K562 (cell line): Measurements from ENCODE around the gene DKC1. TPM values are rescaled to one million over a fixed set of nuclear protein-coding genes. Genes with fewer than 3 reads are reported as not detected.

Experiments
- CEBPG ChIP-seq, 3 experiments: fragments of 200-800 bp in 1 of 3; sonication (Bioruptor generic) in 1 of 3; sonication (generic) in 1 of 3; formaldehyde crosslinking in 1 of 3; IDR thresholded peaks in 2 of 3; conservative IDR thresholded peaks in 1 of 3; 2 replicates each; pipeline versions ENCODE4 v1.6.1 to v1.8.0; 2016 to 2022; ENCODE audit warnings: missing compliant biosample characterization in 2 of 3, missing genetic modification characterization in 2 of 3, mild to moderate bottlenecking in 1 of 3, missing genetic modification reagents in 1 of 3
- CHAMP1 ChIP-seq: fragments of 450-650 bp; IDR thresholded peaks from 2 replicates; pipeline ENCODE4 v1.6.1; 2016; ENCODE audit warnings: mild to moderate bottlenecking
- DPF2 ChIP-seq: fragments of 450-650 bp; IDR thresholded peaks from 2 replicates; pipeline ENCODE4 v1.6.1; 2016
- FOXM1 ChIP-seq, 2 experiments: fragments of 450-650 bp in 1 of 2; sonication (generic) in 1 of 2; formaldehyde crosslinking in 1 of 2; IDR thresholded peaks; 2 replicates each; pipeline versions ENCODE4 v1.6.1 to v1.9.0; 2017 to 2022; ENCODE audit warnings: low read depth in 2 of 2, mild to moderate bottlenecking in 2 of 2, missing genetic modification reagents in 1 of 2, moderate library complexity in 1 of 2
- MECOM ChIP-seq: fragments of 250-450 bp; sonication (Bioruptor Pico); IDR thresholded peaks from 2 replicates; pipeline ENCODE4 v1.8.0; 2022; ENCODE audit warnings: inconsistent platforms
- MYNN ChIP-seq, 2 experiments: sonication (generic); formaldehyde crosslinking in 1 of 2; IDR thresholded peaks; 2 replicates each; pipeline versions ENCODE4 v1.5.0 to v1.6.1; 2016 to 2020; ENCODE audit warnings: antibody characterized with exemption in 1 of 2, missing genetic modification reagents in 1 of 2
- NCOA4 ChIP-seq: fragments of 450-650 bp; IDR thresholded peaks from 2 replicates; pipeline ENCODE4 v1.6.1; 2018; ENCODE audit warnings: mild to moderate bottlenecking; ENCODE audit not compliant: partially characterized antibody
- POLR2AphosphoS5 ChIP-seq: IDR thresholded peaks from 2 replicates; pipeline ENCODE4 v1.6.1; 2011; ENCODE audit warnings: mild to moderate bottlenecking, low read depth, low read length, moderate library complexity; ENCODE audit not compliant: control insufficient read depth, insufficient read depth
- RBM25 ChIP-seq: fragments of 200-400 bp; formaldehyde crosslinking; IDR thresholded peaks from 2 replicates; pipeline ENCODE4 v1.6.1; 2018; ENCODE audit warnings: low read length, low read depth, moderate library complexity; ENCODE audit not compliant: severe bottlenecking
- RBM39 ChIP-seq: fragments of 200-400 bp; formaldehyde crosslinking; optimal IDR thresholded peaks from 2 replicates; pipeline ENCODE3; 2018; ENCODE audit warnings: low read depth, low read length
- REST ChIP-seq, 2 experiments: fragments of 450-650 bp; formaldehyde crosslinking in 1 of 2; IDR thresholded peaks; 2 replicates each; pipeline versions ENCODE4 v1.4.0 to v1.6.1; 2014 to 2020; ENCODE audit warnings: mild to moderate bottlenecking in 2 of 2, borderline replicate concordance in 1 of 2, low read depth in 1 of 2
- SMC3 ChIP-seq: conservative IDR thresholded peaks from 2 replicates; pipeline ENCODE4 v1.6.1; 2011; ENCODE audit warnings: low read depth, low read length, improper control_type of control experiment; ENCODE audit not compliant: insufficient read depth
- SUPT5H ChIP-seq: fragments of 450-650 bp; IDR thresholded peaks from 2 replicates; pipeline ENCODE4 v1.6.1; 2016
- TCF3 ChIP-seq: sonication (generic); formaldehyde crosslinking; IDR thresholded peaks from 2 replicates; pipeline ENCODE4 v1.4.0; 2020; ENCODE audit warnings: mild to moderate bottlenecking, missing genetic modification reagents
- ZNF316 ChIP-seq: fragments of 450-650 bp; IDR thresholded peaks from 2 replicates; pipeline ENCODE4 v1.6.1; 2016
- ZNF699 ChIP-seq: fragments of 250-450 bp; sonication (Bioruptor Pico); IDR thresholded peaks from 2 replicates; pipeline ENCODE4 v1.8.0; 2021; ENCODE audit warnings: mild to moderate bottlenecking, moderate library complexity; ENCODE audit not compliant: insufficient replicate concordance
- ZNF778 ChIP-seq: fragments of 450-650 bp; formaldehyde crosslinking; IDR thresholded peaks from 2 replicates; pipeline ENCODE4 v1.4.0; 2020; ENCODE audit warnings: mild to moderate bottlenecking, moderate library complexity
- polyA plus RNA-seq, 8 experiments: library from polyadenylated mRNA; depleted of rRNA in 4 of 8; stranded (reverse) in 5 of 8; unstranded in 3 of 8; fragments of >200 nt; fragmentation: Nextera tagmentation in 2 of 8; fragmentation: Illumina TruSeq in 1 of 8; extraction: Ambion mirVana in 2 of 8; extraction: Trizol in 1 of 8; gene quantifications; 2 replicates each; pipeline versions ENCODE4 v1.2.1 to v1.2.3, GENCODE V29; 2011 to 2014; ENCODE audit warnings: inconsistent platforms in 1 of 8, missing spikeins in 1 of 8
- total RNA-seq, 7 experiments: library from RNA; depleted of rRNA in 6 of 7; stranded (reverse); fragments of >200 nt in 6 of 7; fragmentation: Illumina TruSeq in 2 of 7; extraction: Trizol in 2 of 7; gene quantifications; 2 replicates each; pipeline versions ENCODE4 v1.2.1 to v1.2.3, GENCODE V29; 2011 to 2021; ENCODE audit warnings: low replicate concordance in 1 of 7

DKC1 gene
- total and polyA plus RNA-seq, 9 of the 15 experiments (the other 6 are each of a cell fraction or from before 2014, with no cell fraction given) = 205 to 313 (median 219) TPM

- TF ChIP-seq SMC3 = peak; percentile 47
- TF ChIP-seq RBM25 = no peak
- peak; percentile 17; the same call in 1 of the 2 replicates for TF ChIP-seq DPF2
- TF ChIP-seq NCOA4 = no peak
- no peak for TF ChIP-seq POLR2AphosphoS5
- TF ChIP-seq REST (IDR thresholded peaks at IDR 0.05; ENCODE audit: borderline replicate concordance) = peak; percentile 60; the same call in 1 of the 2 replicates
- no peak for TF ChIP-seq REST (CRISPR knock-in tag; IDR thresholded peaks at IDR 0.05; ENCODE audit: low read depth)
- peak; percentile 60 for TF ChIP-seq FOXM1 (IDR thresholded peaks at IDR 0.05; ENCODE audit: low read depth)
- TF ChIP-seq FOXM1 (CRISPR knock-in tag; IDR thresholded peaks at IDR 0.05; ENCODE audit: low read depth) = no peak
- 0 out of 2 replicates have a peak, but pooled peaks have one; percentile 3 for TF ChIP-seq TCF3
- TF ChIP-seq MECOM (CRISPR knock-in tag) = no peak
- TF ChIP-seq ZNF699 (CRISPR knock-in tag) = no peak
- peak; percentile 10; the same call in 1 of the 2 replicates for TF ChIP-seq ZNF316
- no peak for TF ChIP-seq ZNF778 (CRISPR knock-in tag)
- TF ChIP-seq MYNN (IDR thresholded peaks at IDR 0.05) = no peak
- no peak for TF ChIP-seq MYNN (CRISPR knock-in tag; IDR thresholded peaks at IDR 0.05)
- no peak for TF ChIP-seq RBM39
- 0 out of 2 replicates have a peak, but pooled peaks have one; percentile 33 for TF ChIP-seq CHAMP1
- no peak for TF ChIP-seq SUPT5H
- TF ChIP-seq CEBPG (CRISPR knock-in tag; IDR thresholded peaks at IDR 0.05) = no peak
- 0 out of 4 replicates have a peak, but pooled peaks of 1 of the 2 experiments have one; percentile 36 for TF ChIP-seq CEBPG (tag; conservative IDR thresholded peaks at IDR 0.05 in 1 of 2, IDR thresholded peaks at IDR 0.05 in 1 of 2)
Observed at GRCh38 chrX:154748712-154749339, 13.8 kb upstream of the DKC1 start (continued).
